Pancreas (tissue), 10 donors: ENCODE measurements around the gene NECAB2. TPM values are rescaled to one million over a fixed set of nuclear protein-coding genes. Genes with fewer than 3 reads are reported as not detected.

ENCODE experiments used
- ATAC-seq, 4 donors: fragments of 200-7000 bp; cut with Tn5 transposase; one replicate each; pipeline versions ENCODE4 v1.8.0 to v1.9.1; 2020; ENCODE audit warnings: mild to moderate bottlenecking in 4 of 4, moderate library complexity in 4 of 4
- DNase-seq, 6 donors: peaks; one replicate each; pipeline ENCODE4 v3.0.0-alpha.2; 2020
- FAIRE-seq: peaks from 2 replicates; lab custom pipeline; 2012; peaks lifted over from hg19 to GRCh38; lab: Jason Lieb, UNC
- H3K27ac ChIP-seq, 4 donors: fragments of 200-600 bp; sonication (generic); 1 replicate in 3 of 4; 2 replicates in 1 of 4; pipeline versions ENCODE4 v1.5.0 to v1.8.0; 2020
- H3K27me3 ChIP-seq, 4 donors: fragments of 200-600 bp; one replicate each; pipeline ENCODE4 v1.8.0; 2021
- H3K36me3 ChIP-seq, 3 donors: fragments of 200-600 bp; sonication (generic) in 1 of 3; one replicate each; pipeline versions ENCODE4 v1.5.0 to v1.8.0; 2020 to 2021
- H3K4me1 ChIP-seq, 3 donors: fragments of 200-600 bp; one replicate each; pipeline ENCODE4 v1.8.0; 2021
- H3K4me3 ChIP-seq, 4 donors: fragments of 200-600 bp; sonication (generic) in 2 of 4; one replicate each; pipeline versions ENCODE4 v1.5.0 to v1.8.0; 2020 to 2021
- H3K9me3 ChIP-seq, 4 donors: fragments of 200-600 bp; one replicate each; pipeline ENCODE4 v1.8.0; 2021
- WGBS, 2 donors: extraction: QIAGEN DNeasy Blood & Tissue Kit; methylation state at CpG; one replicate each; pipeline ENCODE4 v1.1.7; 2013; 5-methylcytosine and 5-hydroxymethylcytosine counted together
- intact Hi-C, 3 donors: fragments of 100-400 bp; cut with DNase I; formaldehyde crosslinking; loops; one replicate each; pipeline versions ENCODE4 v1.11.1 to v1.14.2; 2022
- polyA plus RNA-seq, 2 donors: library from polyadenylated mRNA; stranded (reverse); fragments of 200-250 nt; gene quantifications; one replicate each; pipeline ENCODE4 v1.2.3, GENCODE V29; 2013
- total RNA-seq, 6 donors: library from RNA; stranded (reverse); fragmentation: NEBNext Ultra II Directional in 4 of 6; extraction: Animal tissue kit (Norgen Biotek cat#: 25700) in 4 of 6; gene quantifications; one replicate each; pipeline versions ENCODE4 v1.2.1 to v1.2.4, GENCODE V29; 2021 to 2023
- TF ChIP-seq, protein P1 (sequence below), 4 donors: fragments of 200-600 bp; sonication (generic) in 3 of 4; IDR thresholded peaks; one replicate each; pipeline versions ENCODE4 v1.5.0 to v1.8.0; 2021; ENCODE audit warnings: antibody characterized with exemption in 4 of 4
- donor health status: healthy with polysubstance abuse.
- donor health status: DM: no; HTN: no; CAD: no; lungs with moderate emphysema.
- donor health status: DM: no; HTN: no; CAD: no.
- donor health status: control.
- donor health status: control.
- donor health status: Bipolar disorder and iron deficiency.
- donor health status: DM: yes; HTN: yes; CAD: no.
- donor health status: DM: no; HTN: no; CAD: no.
- donor health status: DM: no; HTN: no; CAD: no.
- donor health status: DM: yes; HTN: yes; CAD: no.

The NECAB2 gene
- total and polyA plus RNA-seq, 8 donors, result 0.37 to 23.8 (median 1.2) TPM

GRCh38 chr16:83998091-83998490, 30.0 kb downstream of the NECAB2 start:
- DNase-seq, result peak in 1 of 6 donors; percentile 52
- Histone ChIP-seq H3K9me3 (no peaks in the 10 kb centered on the region), H3K36me3 (no peaks in the 10 kb centered on the region), H3K27me3 (no peaks in the 10 kb centered on the region), H3K4me1 (no peaks in the 10 kb centered on the region), H3K4me3 (no peak overlapping the region), H3K27ac (no peak overlapping the region)
- ATAC-seq, result no peak
- intact Hi-C loops, result no loop called here
- no peak for FAIRE-seq
- 87 to 92% methylated on average over 13 of the region's 13 CpGs for WGBS, 2 donors
- TF ChIP-seq, protein P1, sequence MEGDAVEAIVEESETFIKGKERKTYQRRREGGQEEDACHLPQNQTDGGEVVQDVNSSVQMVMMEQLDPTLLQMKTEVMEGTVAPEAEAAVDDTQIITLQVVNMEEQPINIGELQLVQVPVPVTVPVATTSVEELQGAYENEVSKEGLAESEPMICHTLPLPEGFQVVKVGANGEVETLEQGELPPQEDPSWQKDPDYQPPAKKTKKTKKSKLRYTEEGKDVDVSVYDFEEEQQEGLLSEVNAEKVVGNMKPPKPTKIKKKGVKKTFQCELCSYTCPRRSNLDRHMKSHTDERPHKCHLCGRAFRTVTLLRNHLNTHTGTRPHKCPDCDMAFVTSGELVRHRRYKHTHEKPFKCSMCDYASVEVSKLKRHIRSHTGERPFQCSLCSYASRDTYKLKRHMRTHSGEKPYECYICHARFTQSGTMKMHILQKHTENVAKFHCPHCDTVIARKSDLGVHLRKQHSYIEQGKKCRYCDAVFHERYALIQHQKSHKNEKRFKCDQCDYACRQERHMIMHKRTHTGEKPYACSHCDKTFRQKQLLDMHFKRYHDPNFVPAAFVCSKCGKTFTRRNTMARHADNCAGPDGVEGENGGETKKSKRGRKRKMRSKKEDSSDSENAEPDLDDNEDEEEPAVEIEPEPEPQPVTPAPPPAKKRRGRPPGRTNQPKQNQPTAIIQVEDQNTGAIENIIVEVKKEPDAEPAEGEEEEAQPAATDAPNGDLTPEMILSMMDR (IDR thresholded peaks at IDR 0.05), result no peak

DNA sequence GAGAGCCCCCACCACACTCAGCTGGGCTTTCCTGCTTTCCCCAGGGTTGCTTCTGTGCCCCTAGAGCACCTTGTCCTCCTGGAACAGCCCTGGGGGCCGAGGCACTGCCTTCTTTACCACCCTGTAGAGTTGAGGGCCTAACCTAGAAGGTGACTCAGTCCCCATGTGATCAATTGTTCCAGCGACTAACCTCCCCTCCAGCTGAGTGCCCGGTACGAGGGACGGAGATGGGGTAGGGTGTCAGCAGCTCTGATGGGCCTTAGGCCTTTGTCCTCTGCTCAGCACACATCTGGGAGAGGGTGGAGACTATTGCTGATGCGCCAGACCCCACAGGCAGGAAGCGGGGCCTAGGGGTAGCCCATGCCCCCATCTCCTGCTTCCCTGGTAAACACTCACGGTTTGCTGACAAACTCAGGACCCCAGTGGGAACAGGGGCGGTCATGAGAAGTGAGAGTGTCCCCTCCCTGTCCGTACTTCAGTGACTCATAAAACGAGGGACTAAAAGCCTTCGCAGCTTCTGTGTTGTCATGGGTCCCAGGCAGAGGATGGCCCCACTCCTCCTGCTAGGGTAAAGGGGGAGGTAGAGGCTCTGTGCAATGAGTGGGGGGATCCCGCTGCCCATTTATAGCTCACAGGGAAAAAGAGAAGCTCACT, 33.1 kb downstream of the NECAB2 start:
- no peaks in the 10 kb centered on the region for H3K36me3 ChIP-seq
- peak in 1 of 6 donors; percentile 20 for DNase-seq
- ATAC-seq, result no peak
- H3K27me3 ChIP-seq, result no peaks in the 10 kb centered on the region
- 81 to 84% methylated on average over 13 of the region's 13 CpGs for WGBS, 2 donors
- no peak overlapping the region for H3K4me3 ChIP-seq
- no peak for FAIRE-seq
- no peaks in the 10 kb centered on the region for H3K9me3 ChIP-seq
- TF ChIP-seq, protein P1 (IDR thresholded peaks at IDR 0.05), result no peak
- intact Hi-C loops, result no loop called here
- no peak overlapping the region for H3K27ac ChIP-seq
- H3K4me1 ChIP-seq, result no peaks in the 10 kb centered on the region

- intact Hi-C loops, result no loop called here
- peak in 1 of 6 donors; percentile 33 for DNase-seq
- TF ChIP-seq, protein P1 (IDR thresholded peaks at IDR 0.05), result no peak
- H3K27me3 ChIP-seq, result no peaks in the 10 kb centered on the region
- ATAC-seq, result no peak
- no peak for FAIRE-seq
- no peaks in the 10 kb centered on the region for H3K36me3 ChIP-seq
- H3K27ac ChIP-seq, result no peak overlapping the region
- H3K9me3 ChIP-seq, result no peaks in the 10 kb centered on the region
- no peak overlapping the region for H3K4me3 ChIP-seq
- WGBS, 2 donors, result 86 to 92% methylated on average over 7 of the region's 7 CpGs
- no peaks in the 10 kb centered on the region for H3K4me1 ChIP-seq
These were observed 33.7 kb downstream of the NECAB2 start for GRCh38 chr16:84001726-84002125.

DNA sequence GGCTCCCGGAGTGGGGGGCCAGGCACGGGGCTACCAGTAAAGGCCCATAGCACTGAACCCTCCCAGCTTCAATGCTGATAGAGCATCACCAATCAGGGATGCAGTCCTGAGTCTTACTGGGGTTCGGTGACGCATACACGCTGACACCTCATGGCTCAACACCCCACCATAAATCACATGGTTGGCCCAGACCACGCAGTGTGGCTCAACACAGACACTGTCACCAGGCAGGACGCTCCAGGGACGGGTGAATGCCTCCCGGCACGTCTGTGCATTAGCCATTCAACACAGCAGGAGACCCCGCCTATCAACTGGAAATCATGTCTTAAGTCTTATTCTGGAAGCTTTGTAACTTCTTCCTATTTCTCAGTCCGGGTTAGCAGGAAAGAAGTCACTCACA, 35.0 kb downstream of the NECAB2 start:
- Histone ChIP-seq H3K36me3 (no peaks in the 10 kb centered on the region), H3K27me3 (no peaks in the 10 kb centered on the region), H3K4me1 (no peaks in the 10 kb centered on the region), H3K4me3 (no peak overlapping the region), H3K27ac (no peak overlapping the region), H3K9me3 (no peaks in the 10 kb centered on the region)
- TF ChIP-seq, protein P1 (IDR thresholded peaks at IDR 0.05), result no peak
- intact Hi-C loops, result no loop called here
- DNase-seq (peak in 1 of 6 donors; percentile 17), ATAC-seq (no peak), FAIRE-seq (no peak)
- 74 to 84% methylated on average over 12 of the region's 12 CpGs for WGBS, 2 donors

DNA sequence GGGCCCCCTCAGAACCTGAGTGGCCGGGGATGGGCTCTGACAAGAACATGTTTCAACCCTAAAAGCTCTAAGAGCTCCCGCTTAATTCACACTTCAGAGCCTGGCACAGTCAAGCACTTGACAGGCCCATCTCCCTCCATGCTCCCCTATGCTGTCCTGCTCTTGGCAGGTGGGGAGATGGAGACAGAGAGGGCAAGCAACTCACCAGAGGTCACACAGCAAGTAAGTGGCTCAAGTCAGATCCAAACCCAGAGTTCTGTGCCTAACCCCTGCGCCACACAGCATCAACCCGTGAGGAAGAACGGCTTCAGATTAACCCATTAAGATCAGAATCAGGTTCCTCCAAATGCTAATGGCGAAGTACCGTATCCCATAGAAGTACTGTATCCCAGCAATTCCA, 36.4 kb downstream of the NECAB2 start:
- no peak for FAIRE-seq
- TF ChIP-seq, protein P1 (IDR thresholded peaks at IDR 0.05), result no peak
- Histone ChIP-seq H3K4me3 (no peak overlapping the region), H3K4me1 (no peaks in the 10 kb centered on the region), H3K27ac (no peak overlapping the region), H3K36me3 (no peaks in the 10 kb centered on the region), H3K9me3 (no peaks in the 10 kb centered on the region), H3K27me3 (no peaks in the 10 kb centered on the region)
- ATAC-seq, result no peak
- no peak for DNase-seq
- intact Hi-C loops, result no loop called here
- WGBS, 2 donors, result 66 to 75% methylated on average over 7 of the region's 7 CpGs
